GM18870 (cell line): ENCODE results near the gene TLE1.

ENCODE experiments used
- ATAC-seq: cut with Tn5 transposase; IDR thresholded peaks from one replicate; pipeline ENCODE4 v1.9.1; 2021; ENCODE audit warnings: moderate library complexity; ENCODE audit not compliant: unreplicated experiment

Gene TLE1

GRCh38 chr9:81686614-81687520, 2.5 kb downstream of the TLE1 start:
- ATAC-seq, result no peak

GRCh38 chr9:81685763-81686613, 3.4 kb downstream of the TLE1 start:
- no peak for ATAC-seq

- ATAC-seq, result no peak
Measured at GRCh38 chr9:81684635-81685034, 4.7 kb downstream of the TLE1 start.

- ATAC-seq, result no peak
Measured at GRCh38 chr9:81683704-81684103, 5.6 kb downstream of the TLE1 start.

GRCh38 chr9:81683238-81683637, 6.1 kb downstream of the TLE1 start:
- ATAC-seq, result no peak

GRCh38 chr9:81682797-81683196, 6.5 kb downstream of the TLE1 start:
- no peak for ATAC-seq

- ATAC-seq, result no peak
Measured at GRCh38 chr9:81682177-81682576, 7.2 kb downstream of the TLE1 start.

- ATAC-seq, result no peak
Measured at GRCh38 chr9:81680506-81680905, 8.8 kb downstream of the TLE1 start.

- no peak for ATAC-seq
Measured at GRCh38 chr9:81680006-81680405, 9.3 kb downstream of the TLE1 start.

- no peak for ATAC-seq
Measured at GRCh38 chr9:81678088-81678487, 11.3 kb downstream of the TLE1 start.

- no peak for ATAC-seq
Measured at GRCh38 chr9:81676395-81676794, 13.0 kb downstream of the TLE1 start.

GRCh38 chr9:81673310-81673709, 16.0 kb downstream of the TLE1 start:
- no peak for ATAC-seq

- no peak for ATAC-seq
Measured at GRCh38 chr9:81671880-81672280, 17.5 kb downstream of the TLE1 start.

GRCh38 chr9:81669866-81670265, 19.5 kb downstream of the TLE1 start:
- ATAC-seq, result no peak

- ATAC-seq, result no peak
Measured at GRCh38 chr9:81669041-81669651, 20.2 kb downstream of the TLE1 start.

- ATAC-seq, result no peak
Measured at GRCh38 chr9:81666123-81666522, 23.2 kb downstream of the TLE1 start.

- ATAC-seq, result no peak
Measured at GRCh38 chr9:81665322-81665871, 23.9 kb downstream of the TLE1 start.

GRCh38 chr9:81664638-81665222, 24.6 kb downstream of the TLE1 start:
- ATAC-seq, result no peak

- ATAC-seq, result no peak
Measured at GRCh38 chr9:81661339-81661738, 28.0 kb downstream of the TLE1 start.

- no peak for ATAC-seq
Measured at GRCh38 chr9:81656871-81657337, 32.4 kb downstream of the TLE1 start.

- ATAC-seq, result no peak
Measured at GRCh38 chr9:81656004-81656403, 33.3 kb downstream of the TLE1 start.
